A673 (cell line): ENCODE results near the gene ZC3H18. TPM values are rescaled to one million over a fixed set of nuclear protein-coding genes. Genes with fewer than 3 reads are reported as not detected.

Experiments used
- BruUV-seq: library from RNA; stranded (reverse); fragments of 400-500 nt; replicated peaks from 2 replicates; lab custom pipeline; 2021; lab: Mats Ljungman, UMichigan
- CTCF ChIA-PET: fragments of 300-600 bp; sonication (Branson Sonifier 250); formaldehyde crosslinking; loops from one replicate; lab custom pipeline; 2022; ENCODE audit warnings: antibody characterized with exemption; lab: Charles Lee
- POLR2A ChIA-PET: fragments of 300-600 bp; sonication (Branson Sonifier 250); formaldehyde crosslinking; loops from one replicate; lab custom pipeline; 2022; ENCODE audit warnings: antibody characterized with exemption; ENCODE audit not compliant: low non-redundant PET; lab: Charles Lee
- DNase-seq: peaks from one replicate; pipeline ENCODE4 v3.0.0-alpha.2; 2015; ENCODE audit warnings: low spot score
- H3K27ac ChIP-seq: fragments of 200-600 bp; sonication (generic); 2 replicates; pipeline ENCODE4 v1.5.1; 2016; ENCODE audit warnings: mixed run types, low read depth, mild to moderate bottlenecking, mixed read lengths, antibody characterized with exemption, low read length; ENCODE audit not compliant: poor library complexity, severe bottlenecking
- H3K27me3 ChIP-seq: fragments of 200-600 bp; sonication (generic); replicated peaks from 2 replicates; pipeline ENCODE4 v1.6.1; 2017; ENCODE audit warnings: mixed run types, low read depth, mild to moderate bottlenecking, mixed read lengths, antibody characterized with exemption, low read length; ENCODE audit not compliant: insufficient read depth, poor library complexity
- H3K36me3 ChIP-seq: fragments of 200-600 bp; sonication (generic); 2 replicates; pipeline ENCODE4 v1.6.1; 2016; ENCODE audit warnings: mixed run types, mild to moderate bottlenecking, mixed read lengths, antibody characterized with exemption, low read length; ENCODE audit not compliant: insufficient read depth, poor library complexity, severe bottlenecking
- H3K4me1 ChIP-seq: fragments of 200-600 bp; sonication (generic); 2 replicates; pipeline ENCODE4 v1.6.1; 2017; ENCODE audit warnings: mixed run types, mild to moderate bottlenecking, mixed read lengths, antibody characterized with exemption, low read length; ENCODE audit not compliant: insufficient read depth, poor library complexity, severe bottlenecking
- H3K4me3 ChIP-seq: fragments of 200-600 bp; sonication (generic); 2 replicates; pipeline ENCODE4 v1.5.1; 2016; ENCODE audit warnings: low read depth, mixed run types, mild to moderate bottlenecking, mixed read lengths, low read length; ENCODE audit not compliant: poor library complexity, severe bottlenecking
- H3K9me3 ChIP-seq: fragments of 200-600 bp; sonication (generic); 2 replicates; pipeline ENCODE4 v1.6.1; 2016; ENCODE audit warnings: mixed run types, low read depth, mild to moderate bottlenecking, mixed read lengths, antibody characterized with exemption, low read length; ENCODE audit not compliant: poor library complexity, severe bottlenecking
- EZH2 ChIP-seq: fragments of 200-600 bp; sonication (generic); IDR thresholded peaks from 2 replicates; pipeline ENCODE4 v1.6.1; 2017; ENCODE audit warnings: borderline replicate concordance, low read depth, mild to moderate bottlenecking, mixed read lengths, antibody characterized with exemption, low read length; ENCODE audit not compliant: poor library complexity, severe bottlenecking
- intact Hi-C: fragments of 100-400 bp; cut with micrococcal nuclease; formaldehyde crosslinking; loops from one replicate; pipeline ENCODE4 v1.10.0; 2022; ENCODE audit not compliant: unreplicated experiment
- total RNA-seq: library from RNA; stranded (reverse); gene quantifications from 2 replicates; pipeline ENCODE4 v1.2.3, GENCODE V29; 2021
- TF ChIP-seq, protein P1 (sequence below): fragments of 300-800, 200-600 bp; sonication (generic); conservative IDR thresholded peaks from 2 replicates; pipeline ENCODE4 v1.5.1; 2017; ENCODE audit warnings: low read depth, mild to moderate bottlenecking, antibody characterized with exemption, low read length, moderate library complexity, mixed read lengths

ZC3H18 gene
- total RNA-seq, 1 experiment from 2014 or later, result 83.4 TPM

DNA sequence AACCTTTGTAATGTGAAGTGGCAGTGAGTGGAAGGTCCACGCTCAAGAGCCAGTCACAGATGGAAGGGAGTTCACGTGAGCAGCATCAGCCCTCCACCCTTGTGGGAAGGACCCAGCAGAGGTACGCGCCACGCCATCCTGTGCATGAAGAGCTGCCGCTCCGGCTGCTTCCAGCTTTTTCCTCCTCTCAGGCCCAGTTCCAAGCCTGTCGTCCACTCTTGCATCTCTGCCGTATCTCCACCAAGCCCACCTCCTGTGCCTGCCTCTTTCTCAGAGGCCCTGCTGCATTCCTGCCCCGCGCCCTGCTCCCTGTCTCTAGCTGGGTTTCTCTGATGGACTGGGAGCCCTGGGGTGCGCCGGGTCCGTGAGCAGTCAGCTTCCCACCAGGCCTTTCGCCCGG is 10.2 kb downstream of the ZC3H18 start:
- CTCF ChIA-PET, result no interaction called here
- no peak for DNase-seq
- no TSS peak for BruUV-seq
- POLR2A ChIA-PET, result no interaction called here
- intact Hi-C loops, result no loop called here
- Histone ChIP-seq H3K36me3 (peaks cover 34% of the 10 kb centered on the region), H3K27me3 (no peaks in the 10 kb centered on the region), H3K27ac (no peak overlapping the region), H3K4me1 (no peaks in the 10 kb centered on the region), H3K4me3 (no peak overlapping the region), H3K9me3 (no peaks in the 10 kb centered on the region)
- TF ChIP-seq EZH2, result no peak
- TF ChIP-seq, protein P1, sequence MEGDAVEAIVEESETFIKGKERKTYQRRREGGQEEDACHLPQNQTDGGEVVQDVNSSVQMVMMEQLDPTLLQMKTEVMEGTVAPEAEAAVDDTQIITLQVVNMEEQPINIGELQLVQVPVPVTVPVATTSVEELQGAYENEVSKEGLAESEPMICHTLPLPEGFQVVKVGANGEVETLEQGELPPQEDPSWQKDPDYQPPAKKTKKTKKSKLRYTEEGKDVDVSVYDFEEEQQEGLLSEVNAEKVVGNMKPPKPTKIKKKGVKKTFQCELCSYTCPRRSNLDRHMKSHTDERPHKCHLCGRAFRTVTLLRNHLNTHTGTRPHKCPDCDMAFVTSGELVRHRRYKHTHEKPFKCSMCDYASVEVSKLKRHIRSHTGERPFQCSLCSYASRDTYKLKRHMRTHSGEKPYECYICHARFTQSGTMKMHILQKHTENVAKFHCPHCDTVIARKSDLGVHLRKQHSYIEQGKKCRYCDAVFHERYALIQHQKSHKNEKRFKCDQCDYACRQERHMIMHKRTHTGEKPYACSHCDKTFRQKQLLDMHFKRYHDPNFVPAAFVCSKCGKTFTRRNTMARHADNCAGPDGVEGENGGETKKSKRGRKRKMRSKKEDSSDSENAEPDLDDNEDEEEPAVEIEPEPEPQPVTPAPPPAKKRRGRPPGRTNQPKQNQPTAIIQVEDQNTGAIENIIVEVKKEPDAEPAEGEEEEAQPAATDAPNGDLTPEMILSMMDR, result no peak

DNA sequence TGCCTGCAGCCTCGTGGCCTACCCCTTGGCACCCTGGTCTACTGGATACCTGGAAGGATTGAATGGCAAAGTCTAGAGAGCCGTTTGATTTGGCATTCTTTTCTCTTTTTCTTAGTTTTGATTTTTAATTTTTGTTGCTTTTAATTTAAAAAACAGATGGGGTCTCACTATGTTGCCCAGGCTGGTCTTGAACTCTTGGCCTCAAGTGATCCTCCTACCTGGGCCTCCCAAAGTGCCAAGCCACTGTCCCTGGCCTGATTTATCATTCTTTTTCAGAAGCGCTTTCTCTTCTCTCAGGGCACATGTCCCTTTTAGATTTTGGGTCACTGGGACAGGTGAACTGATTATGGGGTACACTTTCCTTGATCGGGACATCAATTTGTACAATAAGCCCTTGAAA is 10.8 kb downstream of the ZC3H18 start:
- Histone ChIP-seq H3K27ac (no peak overlapping the region), H3K9me3 (no peaks in the 10 kb centered on the region), H3K4me1 (no peaks in the 10 kb centered on the region), H3K27me3 (no peaks in the 10 kb centered on the region), H3K36me3 (peaks cover 34% of the 10 kb centered on the region), H3K4me3 (no peak overlapping the region)
- ChIA-PET POLR2A (no interaction called here), CTCF (no interaction called here)
- TF ChIP-seq EZH2, result no peak
- TF ChIP-seq, protein P1, result no peak
- intact Hi-C loops, result no loop called here
- DNase-seq, result no peak
- BruUV-seq, result no TSS peak

DNA sequence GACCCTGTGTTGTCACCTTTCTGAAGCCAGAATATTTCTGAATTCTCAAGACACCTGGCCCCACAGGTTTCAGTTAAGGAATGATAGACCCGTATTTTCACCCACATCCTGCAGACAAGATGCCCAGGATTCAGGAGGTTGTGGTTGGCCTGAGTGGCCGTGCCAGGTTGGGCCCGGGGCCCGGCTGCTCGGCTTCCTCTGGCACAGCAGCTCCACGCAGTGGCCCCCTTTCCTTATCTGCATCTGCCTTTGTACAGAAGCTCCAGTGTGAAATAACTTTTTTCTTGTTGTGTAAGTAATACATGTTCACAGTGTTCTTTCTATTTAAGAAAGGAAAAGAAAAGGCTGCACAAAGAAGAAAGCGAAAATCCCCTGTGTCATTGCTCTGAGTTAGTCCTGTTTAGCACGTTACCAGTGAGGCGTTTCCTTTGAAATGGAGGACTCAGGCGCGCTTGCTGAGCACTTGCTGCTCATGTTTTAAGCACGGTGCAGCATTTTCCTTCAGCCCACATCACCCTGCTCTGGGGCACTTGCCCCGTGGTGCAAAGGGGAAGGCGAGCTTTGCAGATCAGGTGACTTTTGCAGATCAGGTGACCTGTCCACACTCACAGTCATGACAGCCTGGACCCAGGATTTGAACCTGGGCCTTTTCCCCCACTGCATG is 12.8 kb downstream of the ZC3H18 start:
- TF ChIP-seq EZH2, result no peak
- TF ChIP-seq, protein P1, result no peak
- Histone ChIP-seq H3K4me3 (no peak overlapping the region), H3K36me3 (peaks cover 30% of the 10 kb centered on the region), H3K9me3 (no peaks in the 10 kb centered on the region), H3K27me3 (no peaks in the 10 kb centered on the region), H3K4me1 (no peaks in the 10 kb centered on the region), H3K27ac (no peak overlapping the region)
- CTCF ChIA-PET, result no interaction called here
- intact Hi-C loops, result no loop called here
- BruUV-seq, result no TSS peak
- DNase-seq, result no peak
- POLR2A ChIA-PET, result no interaction called here
